Lower leg skin (tissue), 3 donors: ENCODE results near the gene CACNB4.

ENCODE experiments used
- CTCF ChIP-seq, 3 donors: fragments of 450-650 bp; IDR thresholded peaks; one replicate each; pipeline ENCODE4 v1.5.1; 2016; ENCODE audit warnings: antibody characterized with exemption in 3 of 3, mild to moderate bottlenecking in 3 of 3, moderate library complexity in 2 of 3
- POLR2A ChIP-seq, 2 donors: fragments of 450-650 bp; IDR thresholded peaks; one replicate each; pipeline ENCODE4 v1.6.1; 2016 to 2017; ENCODE audit warnings: antibody characterized with exemption in 2 of 2, mild to moderate bottlenecking in 1 of 2, moderate library complexity in 1 of 2

GRCh38 chr2:152097290-152097800, 1.5 kb downstream of the CACNB4 start:
- TF ChIP-seq CTCF (IDR thresholded peaks at IDR 0.05) (no peak), POLR2A (IDR thresholded peaks at IDR 0.05) (no peak)
